HCT116 (cell line): Measurements from ENCODE around the gene TP63. TPM values are rescaled to one million over a fixed set of nuclear protein-coding genes. Genes with fewer than 3 reads are reported as not detected.

ENCODE experiments used
- ATAC-seq: fragments of 200-7000 bp; cut with Tn5 transposase; 2 replicates; pipeline ENCODE4 v1.9.1; 2020; ENCODE audit warnings: mild to moderate bottlenecking, moderate library complexity
- BruUV-seq: library from RNA; stranded (reverse); fragments of 400-500 nt; replicated peaks from 2 replicates; lab custom pipeline; 2021; lab: Mats Ljungman, UMichigan
- CTCF ChIA-PET: fragments of 300-600 bp; sonication (Branson Sonifier 250); formaldehyde crosslinking; loops from one replicate; lab custom pipeline; 2021; ENCODE audit warnings: antibody characterized with exemption; lab: Charles Lee
- POLR2A ChIA-PET: fragments of 300-600, 350-600 bp; sonication (Branson Sonifier 250); formaldehyde crosslinking; loops from one replicate; lab custom pipeline; 2021; ENCODE audit warnings: antibody characterized with exemption; lab: Charles Lee
- RAD21 ChIA-PET, 2 experiments: fragments of 300-600 bp; sonication (Branson Sonifier 250); formaldehyde crosslinking; loops; one replicate each; lab custom pipeline; 2023; ENCODE audit warnings: low total read pairs in 2 of 2; ENCODE audit not compliant: uncharacterized antibody in 2 of 2, unreplicated experiment in 2 of 2, low non-redundant PET in 1 of 2; lab: Charles Lee
- DNase-seq: peaks from one replicate; pipeline ENCODE4 v3.0.0-alpha.2; 2010; ENCODE audit warnings: low read depth, low spot score
- H2AFZ ChIP-seq: fragments of 200-600 bp; shearing (Covaris generic), sonication (generic); 2 replicates; pipeline ENCODE4 v1.6.1; 2017; ENCODE audit warnings: low read depth, mixed run types, mixed read lengths, antibody characterized with exemption, low read length; ENCODE audit not compliant: poor library complexity, severe bottlenecking
- H3K27ac ChIP-seq: 2 replicates; pipeline ENCODE4 v1.5.1; 2012; ENCODE audit warnings: low read depth, low read length
- H3K27me3 ChIP-seq: fragments of 200-600 bp; sonication (generic); 2 replicates; pipeline ENCODE4 v1.6.1; 2016; ENCODE audit warnings: mixed run types, low read length, mixed read lengths; ENCODE audit not compliant: insufficient read depth
- H3K36me3 ChIP-seq, 2 experiments: fragments of 200-500 bp in 1 of 2; fragments of 200-600 bp in 1 of 2; sonication (Bioruptor generic) in 1 of 2; sonication (generic) in 1 of 2; 2 replicates each; pipeline versions ENCODE4 v1.5.1 to v1.6.1; 2014 to 2016; ENCODE audit warnings: low read length in 2 of 2, inconsistent platforms in 1 of 2, mixed read lengths in 1 of 2, mixed run types in 1 of 2; ENCODE audit not compliant: insufficient read depth in 2 of 2, control insufficient read depth in 1 of 2
- H3K4me1 ChIP-seq, 2 experiments: fragments of 200-600 bp in 1 of 2; sonication (generic) in 1 of 2; 2 replicates each; pipeline versions ENCODE4 v1.5.1 to v1.6.1; 2012 to 2017; ENCODE audit warnings: low read length in 2 of 2, inconsistent platforms in 1 of 2, mild to moderate bottlenecking in 1 of 2, mixed read lengths in 1 of 2, mixed run types in 1 of 2, moderate library complexity in 1 of 2; ENCODE audit not compliant: insufficient read depth in 2 of 2, control insufficient read depth in 1 of 2
- H3K4me2 ChIP-seq: fragments of 200-600 bp; sonication (generic); 2 replicates; pipeline ENCODE4 v1.6.1; 2017; ENCODE audit warnings: mixed run types, low read length, mixed read lengths
- H3K4me3 ChIP-seq, 2 experiments: fragments of 200-600 bp in 1 of 2; sonication (generic) in 1 of 2; replicated peaks in 1 of 2; 2 replicates each; pipeline ENCODE4 v1.5.1; 2011 to 2016; ENCODE audit warnings: low read length in 2 of 2, control low read depth in 1 of 2, low read depth in 1 of 2, mild to moderate bottlenecking in 1 of 2, mixed read lengths in 1 of 2, mixed run types in 1 of 2
- H3K79me2 ChIP-seq: fragments of 200-600 bp; sonication (generic); 2 replicates; pipeline ENCODE4 v1.6.1; 2017; ENCODE audit warnings: mild to moderate bottlenecking, mixed run types, low read length, moderate library complexity, mixed read lengths; ENCODE audit not compliant: insufficient read depth
- H3K9ac ChIP-seq: fragments of 200-600 bp; sonication (generic); 2 replicates; pipeline ENCODE4 v1.6.1; 2016; ENCODE audit warnings: low read length, mixed read lengths
- H3K9me2 ChIP-seq: fragments of 200-600 bp; sonication (generic), shearing (Covaris generic); 2 replicates; pipeline ENCODE4 v1.6.1; 2017; ENCODE audit warnings: mixed run types, mild to moderate bottlenecking, moderate library complexity; ENCODE audit not compliant: insufficient read depth
- H3K9me3 ChIP-seq, 2 experiments: fragments of 200-500 bp in 1 of 2; fragments of 200-600 bp in 1 of 2; sonication (Bioruptor generic) in 1 of 2; sonication (generic) in 1 of 2; 2 replicates each; pipeline ENCODE4 v1.6.1; 2014 to 2017; ENCODE audit warnings: low read length in 2 of 2, mixed read lengths in 2 of 2, inconsistent platforms in 1 of 2, low read depth in 1 of 2, mild to moderate bottlenecking in 1 of 2, mixed run types in 1 of 2, moderate library complexity in 1 of 2; ENCODE audit not compliant: control insufficient read depth in 1 of 2, insufficient read depth in 1 of 2
- H4K20me1 ChIP-seq: fragments of 200-600 bp; sonication (generic), shearing (Covaris generic); 2 replicates; pipeline ENCODE4 v1.6.1; 2017; ENCODE audit warnings: mixed run types, mild to moderate bottlenecking, moderate library complexity; ENCODE audit not compliant: insufficient read depth
- CTCF ChIP-seq, 3 experiments: fragments of 200-600 bp in 1 of 3; sonication (generic) in 1 of 3; IDR thresholded peaks in 2 of 3; conservative IDR thresholded peaks in 1 of 3; 2 replicates each; pipeline ENCODE4 v1.5.1; 2012 to 2017; ENCODE audit warnings: low read depth in 2 of 3, low read length in 2 of 3, antibody characterized with exemption in 1 of 3, borderline replicate concordance in 1 of 3, control low read depth in 1 of 3, mild to moderate bottlenecking in 1 of 3, mixed read lengths in 1 of 3, mixed run types in 1 of 3, moderate library complexity in 1 of 3; ENCODE audit not compliant: insufficient read depth in 1 of 3
- EGR1 ChIP-seq: IDR thresholded peaks from 2 replicates; pipeline ENCODE4 v1.6.1; 2012; ENCODE audit warnings: low read depth
- EZH2 ChIP-seq: fragments of 200-600 bp; sonication (generic); IDR thresholded peaks from 2 replicates; pipeline ENCODE4 v1.6.1; 2017; ENCODE audit warnings: antibody characterized with exemption, mixed run types
- MAX ChIP-seq: IDR thresholded peaks from 2 replicates; pipeline ENCODE4 v1.6.1; 2012
- SIN3A ChIP-seq: IDR thresholded peaks from 2 replicates; pipeline ENCODE4 v1.6.1; 2012; ENCODE audit warnings: low read depth
- SP1 ChIP-seq: IDR thresholded peaks from 2 replicates; pipeline ENCODE4 v1.6.1; 2012; ENCODE audit warnings: low read depth
- SRF ChIP-seq: IDR thresholded peaks from 2 replicates; pipeline ENCODE4 v1.6.1; 2012; ENCODE audit warnings: low read depth
- TCF7L2 ChIP-seq: IDR thresholded peaks from 2 replicates; pipeline ENCODE4 v1.7.0; 2011; ENCODE audit warnings: borderline replicate concordance, inconsistent platforms; ENCODE audit not compliant: insufficient read depth, insufficient read length; ENCODE audit errors: extremely low read depth
- YY1 ChIP-seq: IDR thresholded peaks from 2 replicates; pipeline ENCODE4 v1.6.1; 2011; ENCODE audit warnings: low read length, low read depth, moderate library complexity, mild to moderate bottlenecking; ENCODE audit not compliant: insufficient replicate concordance; ENCODE audit errors: extremely low read depth
- ZNF274 ChIP-seq: fragments of 200-500 bp; sonication (Bioruptor generic); IDR thresholded peaks from 2 replicates; pipeline ENCODE4 v1.6.1; 2014; ENCODE audit warnings: mild to moderate bottlenecking, low read depth, low read length, inconsistent platforms
- intact Hi-C: fragments of 100-400 bp; cut with micrococcal nuclease; formaldehyde crosslinking; loops from 2 replicates; pipeline ENCODE4 v1.10.0; 2022
- total RNA-seq: library from RNA; stranded (reverse); gene quantifications from one replicate; pipeline ENCODE4 v1.2.1, GENCODE V29; 2021; ENCODE audit not compliant: unreplicated experiment

The TP63 gene
- total RNA-seq, 1 experiment from 2014 or later = not detected

GRCh38 chr3:189740156-189740555 is 109.0 kb downstream of the TP63 start:
- H3K4me2 ChIP-seq = no peak overlapping the region
- no peaks in the 10 kb centered on the region for H3K79me2 ChIP-seq
- no peaks in the 10 kb centered on the region for H3K9me3 ChIP-seq
- no peak for ATAC-seq
- H3K9me2 ChIP-seq = no peaks in the 10 kb centered on the region
- ChIA-PET CTCF (no interaction called here), POLR2A (no interaction called here), RAD21 (no interaction called here)
- H3K36me3 ChIP-seq = no peaks in the 10 kb centered on the region
- H3K4me1 ChIP-seq = no peaks in the 10 kb centered on the region
- H3K27me3 ChIP-seq = no peaks in the 10 kb centered on the region
- no peaks in the 10 kb centered on the region for H4K20me1 ChIP-seq
- H2AFZ ChIP-seq = no peak overlapping the region
- no peak overlapping the region for H3K4me3 ChIP-seq
- TF ChIP-seq SIN3A (no peak), EGR1 (no peak), ZNF274 (no peak), YY1 (no peak), SRF (no peak), MAX (no peak), TCF7L2 (no peak), SP1 (no peak)
- intact Hi-C loops = no loop called here
- H3K9ac ChIP-seq = no peak overlapping the region
- no TSS peak for BruUV-seq
- no peak overlapping the region for H3K27ac ChIP-seq
- no peak for DNase-seq

GRCh38 chr3:189744235-189744634 is 113.0 kb downstream of the TP63 start:
- intact Hi-C loops = no loop called here
- ATAC-seq = peak; percentile 69
- no peak overlapping the region for H3K9ac ChIP-seq
- RAD21 ChIA-PET = no interaction called here
- TF ChIP-seq EZH2 (no peak), CTCF (IDR thresholded peaks at IDR 0.05 in 2 of 3, conservative IDR thresholded peaks at IDR 0.05 in 1 of 3; ENCODE audit: borderline replicate concordance in 1 of 3, insufficient read depth in 1 of 3, low read depth in 2 of 3, low read length in 2 of 3) (peak in 2 of 3 experiments; percentile 30 to 33; a peak in 4 of 6 replicates)
- TF ChIP-seq, all 23 proteins: peak for 1
- H3K9me3 ChIP-seq = no peaks in the 10 kb centered on the region
- H3K4me1 ChIP-seq = no peaks in the 10 kb centered on the region
- no peak overlapping the region for H3K4me3 ChIP-seq
- no peaks in the 10 kb centered on the region for H4K20me1 ChIP-seq
- no peaks in the 10 kb centered on the region for H3K36me3 ChIP-seq
- no peak overlapping the region for H3K4me2 ChIP-seq
- BruUV-seq = no TSS peak
- no peak overlapping the region for H3K27ac ChIP-seq
- no peaks in the 10 kb centered on the region for H3K9me2 ChIP-seq
- H2AFZ ChIP-seq = no peak overlapping the region
- no peak for DNase-seq
- H3K79me2 ChIP-seq = no peaks in the 10 kb centered on the region
- no peaks in the 10 kb centered on the region for H3K27me3 ChIP-seq
- ChIA-PET POLR2A (no interaction called here), CTCF (no interaction called here)
